Glutamatergic neuron (in vitro differentiated cells): ENCODE data around the gene HTRA3. TPM values are rescaled to one million over a fixed set of nuclear protein-coding genes. Genes with fewer than 3 reads are reported as not detected.

Experiments
- DNase-seq: peaks from one replicate; pipeline ENCODE4 v3.0.0; 2022
- H3K27ac Mint-ChIP-seq: one replicate; pipeline ENCODE4 v1.8.0; 2020; ENCODE audit warnings: mild to moderate bottlenecking, mixed read lengths, inconsistent platforms; ENCODE audit not compliant: unreplicated experiment
- H3K27me3 Mint-ChIP-seq: one replicate; pipeline ENCODE4 v1.8.0; 2020; ENCODE audit warnings: mild to moderate bottlenecking, moderate library complexity, mixed read lengths, inconsistent platforms; ENCODE audit not compliant: unreplicated experiment
- H3K36me3 Mint-ChIP-seq: one replicate; pipeline ENCODE4 v1.8.0; 2020; ENCODE audit warnings: mild to moderate bottlenecking, mixed read lengths, inconsistent platforms; ENCODE audit not compliant: unreplicated experiment
- H3K4me1 Mint-ChIP-seq: one replicate; pipeline ENCODE4 v1.8.0; 2020; ENCODE audit warnings: mild to moderate bottlenecking, low read depth, mixed read lengths, inconsistent platforms; ENCODE audit not compliant: unreplicated experiment
- H3K4me3 Mint-ChIP-seq: one replicate; pipeline ENCODE4 v1.8.0; 2020; ENCODE audit warnings: mild to moderate bottlenecking, mixed read lengths, inconsistent platforms; ENCODE audit not compliant: unreplicated experiment
- H3K9me3 Mint-ChIP-seq: one replicate; pipeline ENCODE4 v1.8.0; 2020; ENCODE audit warnings: mild to moderate bottlenecking, moderate library complexity, mixed read lengths, inconsistent platforms; ENCODE audit not compliant: unreplicated experiment
- long read RNA-seq: library from polyadenylated mRNA; unstranded; transcript quantifications from one replicate; pipeline ENCODE4 v2.0.0, GENCODE V29; 2020; ENCODE audit not compliant: unreplicated experiment
- total RNA-seq: library from RNA; stranded (reverse); fragmentation: NEBNext Ultra II Directional; extraction: Animal tissue kit (Norgen Biotek cat#: 25700); gene quantifications from one replicate; pipeline ENCODE4 v1.2.1, GENCODE V29; 2021; ENCODE audit not compliant: unreplicated experiment
- TF ChIP-seq, protein P1 (sequence below): fragments of 200-600 bp; sonication (generic); IDR thresholded peaks from one replicate; pipeline ENCODE4 v1.5.0; 2021; ENCODE audit not compliant: partially characterized antibody, unreplicated experiment

The HTRA3 gene
- 0.64 TPM for total RNA-seq
- long read RNA-seq = 0 reads

DNA sequence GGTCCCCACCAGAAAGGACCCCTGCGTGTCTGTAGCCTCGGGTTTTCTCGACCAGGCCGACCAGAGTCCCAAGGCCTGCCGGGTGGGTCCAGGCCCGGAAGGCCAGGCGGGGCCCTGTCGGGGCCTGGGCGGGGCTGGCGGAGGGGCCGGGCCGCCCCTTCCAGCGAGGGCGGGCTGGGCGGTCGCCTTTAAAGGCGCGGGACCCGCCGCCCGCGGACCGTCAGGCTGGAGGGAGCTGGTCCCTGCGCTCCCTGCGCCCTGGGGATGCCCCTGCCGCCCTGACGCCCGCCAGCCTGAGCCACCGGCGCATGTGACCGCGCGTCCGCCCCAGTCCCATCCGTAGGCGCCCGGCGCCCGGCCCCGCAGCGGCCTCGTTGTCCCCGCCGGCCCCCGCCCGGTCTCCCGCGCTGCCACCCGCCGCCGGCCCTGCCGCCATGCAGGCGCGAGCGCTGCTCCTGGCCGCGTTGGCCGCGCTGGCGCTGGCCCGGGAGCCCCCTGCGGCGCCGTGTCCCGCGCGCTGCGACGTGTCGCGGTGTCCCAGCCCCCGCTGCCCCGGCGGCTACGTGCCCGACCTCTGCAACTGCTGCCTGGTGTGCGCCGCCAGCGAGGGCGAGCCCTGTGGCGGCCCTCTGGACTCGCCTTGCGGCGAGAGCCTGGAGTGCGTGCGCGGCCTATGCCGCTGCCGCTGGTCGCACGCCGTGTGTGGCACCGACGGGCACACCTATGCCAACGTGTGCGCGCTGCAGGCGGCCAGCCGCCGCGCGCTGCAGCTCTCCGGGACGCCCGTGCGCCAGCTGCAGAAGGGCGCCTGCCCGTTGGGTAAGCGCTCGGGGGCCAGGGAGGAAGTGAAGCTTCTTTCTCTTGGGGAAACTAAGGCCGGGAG lies at the start of gene HTRA3:
HTRA3 (plus strand) TSS at position 220 of the 883 bp plus-strand sequence; CDS start at position 435, 215 bp downstream.
- no peak within 1 kb of the TSS for H3K27ac Mint-ChIP-seq
- peaks cover 6% of the 10 kb centered on the region for H3K27me3 Mint-ChIP-seq
- H3K4me3 Mint-ChIP-seq = no peak within 1 kb of the TSS
- no peaks in the 10 kb centered on the region for H3K36me3 Mint-ChIP-seq
- no peak for DNase-seq
- TF ChIP-seq, protein P1, sequence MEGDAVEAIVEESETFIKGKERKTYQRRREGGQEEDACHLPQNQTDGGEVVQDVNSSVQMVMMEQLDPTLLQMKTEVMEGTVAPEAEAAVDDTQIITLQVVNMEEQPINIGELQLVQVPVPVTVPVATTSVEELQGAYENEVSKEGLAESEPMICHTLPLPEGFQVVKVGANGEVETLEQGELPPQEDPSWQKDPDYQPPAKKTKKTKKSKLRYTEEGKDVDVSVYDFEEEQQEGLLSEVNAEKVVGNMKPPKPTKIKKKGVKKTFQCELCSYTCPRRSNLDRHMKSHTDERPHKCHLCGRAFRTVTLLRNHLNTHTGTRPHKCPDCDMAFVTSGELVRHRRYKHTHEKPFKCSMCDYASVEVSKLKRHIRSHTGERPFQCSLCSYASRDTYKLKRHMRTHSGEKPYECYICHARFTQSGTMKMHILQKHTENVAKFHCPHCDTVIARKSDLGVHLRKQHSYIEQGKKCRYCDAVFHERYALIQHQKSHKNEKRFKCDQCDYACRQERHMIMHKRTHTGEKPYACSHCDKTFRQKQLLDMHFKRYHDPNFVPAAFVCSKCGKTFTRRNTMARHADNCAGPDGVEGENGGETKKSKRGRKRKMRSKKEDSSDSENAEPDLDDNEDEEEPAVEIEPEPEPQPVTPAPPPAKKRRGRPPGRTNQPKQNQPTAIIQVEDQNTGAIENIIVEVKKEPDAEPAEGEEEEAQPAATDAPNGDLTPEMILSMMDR = no peak
- peaks cover 4% of the 10 kb centered on the region for H3K9me3 Mint-ChIP-seq
- H3K4me1 Mint-ChIP-seq = peaks cover 5% of the 10 kb centered on the region

DNA sequence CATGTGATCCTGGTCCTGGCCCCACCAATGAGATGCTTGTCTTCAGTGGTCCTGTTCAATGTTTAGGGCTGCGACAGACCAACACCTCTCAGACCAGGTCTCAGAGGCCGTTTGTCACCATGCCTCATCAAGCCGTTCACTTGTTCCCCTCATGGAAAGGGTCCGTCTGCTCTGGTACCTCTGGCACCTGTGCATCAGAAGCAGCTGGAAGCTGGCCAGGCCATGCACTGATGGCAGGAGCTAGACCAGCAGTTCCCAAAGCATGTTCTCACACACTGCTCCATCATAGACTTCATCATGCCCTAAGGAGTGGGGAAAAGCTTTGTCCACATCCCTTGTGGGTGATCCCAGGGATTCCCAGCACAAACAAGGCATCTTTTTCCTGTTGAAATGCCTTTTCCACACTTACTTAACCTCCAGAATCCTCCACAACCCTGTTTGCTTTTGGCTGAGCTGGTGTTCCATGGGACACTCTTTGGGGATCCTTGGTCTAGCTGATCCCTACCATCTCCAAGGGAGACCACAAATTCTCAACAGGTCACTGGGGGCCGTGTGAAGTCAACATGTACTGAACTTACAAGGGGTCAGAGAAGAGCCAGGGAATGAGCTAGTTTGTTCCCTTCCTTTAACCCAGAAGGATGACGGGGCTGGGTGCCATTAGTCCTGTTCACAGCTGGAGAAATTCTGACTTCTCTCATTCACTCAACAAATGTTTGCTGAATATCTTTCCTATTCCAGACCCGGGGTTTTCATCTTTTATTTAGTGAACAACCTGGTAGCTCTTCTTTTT lies 48.7 kb upstream of the HTRA3 start:
- Mint-ChIP-seq H3K4me1 (peaks cover 2% of the 10 kb centered on the region), H3K27me3 (peaks cover 7% of the 10 kb centered on the region), H3K9me3 (peaks cover 5% of the 10 kb centered on the region), H3K36me3 (peaks cover 9% of the 10 kb centered on the region), H3K4me3 (no peak overlapping the region), H3K27ac (no peak overlapping the region)
- no peak for DNase-seq
- TF ChIP-seq, protein P1 = no peak

DNA sequence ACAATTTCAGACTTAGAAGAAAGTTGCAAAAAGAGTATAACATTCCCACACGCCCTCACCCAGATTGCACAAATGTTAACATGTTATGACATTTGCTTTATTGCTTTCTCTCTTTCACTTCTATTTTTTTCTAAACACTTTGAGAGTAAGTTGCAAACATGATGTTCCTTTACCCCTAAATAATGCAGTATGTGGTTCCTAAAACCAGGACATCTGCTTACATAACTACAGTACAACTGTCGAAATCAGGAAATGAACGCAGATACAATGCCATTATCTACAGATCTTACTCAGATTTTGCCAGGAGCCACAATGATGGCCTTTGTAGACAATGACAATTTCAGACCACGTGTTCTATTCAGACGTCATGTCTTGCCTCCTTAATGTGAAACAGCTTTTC lies 48.1 kb upstream of the HTRA3 start:
- Mint-ChIP-seq H3K27ac (no peak overlapping the region), H3K4me3 (no peak overlapping the region), H3K9me3 (peaks cover 5% of the 10 kb centered on the region), H3K27me3 (peaks cover 7% of the 10 kb centered on the region), H3K4me1 (peaks cover 4% of the 10 kb centered on the region), H3K36me3 (peaks cover 9% of the 10 kb centered on the region)
- DNase-seq = no peak
- TF ChIP-seq, protein P1 = no peak

DNA sequence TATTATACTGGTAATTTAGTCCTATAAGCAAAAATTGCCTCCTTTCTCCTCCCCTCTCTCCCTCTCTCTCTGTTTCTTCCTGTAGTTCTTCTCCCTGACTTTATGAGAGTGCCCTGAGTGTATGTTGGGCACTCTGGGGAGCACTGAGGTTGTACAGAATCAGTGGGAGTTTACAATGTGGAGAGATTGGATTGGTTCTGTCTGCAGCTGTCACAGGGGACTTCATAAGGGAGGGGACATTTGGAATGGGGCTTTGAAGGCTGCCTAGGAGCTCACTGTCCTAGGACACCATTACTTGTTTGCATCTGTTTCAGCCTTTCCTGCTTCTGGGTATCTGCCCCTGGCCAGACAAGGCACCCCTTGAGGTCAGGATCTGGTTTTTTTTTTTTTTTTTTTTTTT lies 47.6 kb upstream of the HTRA3 start:
- Mint-ChIP-seq H3K9me3 (peaks cover 5% of the 10 kb centered on the region), H3K4me3 (no peak overlapping the region), H3K36me3 (peaks cover 9% of the 10 kb centered on the region), H3K27me3 (peaks cover 7% of the 10 kb centered on the region), H3K4me1 (peaks cover 6% of the 10 kb centered on the region), H3K27ac (no peak overlapping the region)
- TF ChIP-seq, protein P1 = no peak
- DNase-seq = no peak
